Activated T-cell treated with anti-CD3 and anti-CD28 coated beads, Interleukin-2, amount 50 U/mL, for 24 hours (primary cell): ENCODE measurements around the gene CDK5RAP2.
A peak's percentile ranks its signal among the peaks of the same experiment; 100 is the strongest.

Experiments
- DNase-seq: peaks from one replicate; pipeline ENCODE4 v3.0.0-alpha.2; 2020
- H3K27ac Mint-ChIP-seq: 2 replicates; pipeline ENCODE4 v1.8.0; 2020; ENCODE audit warnings: mild to moderate bottlenecking, mixed read lengths
- H3K27me3 Mint-ChIP-seq: 2 replicates; pipeline ENCODE4 v1.8.0; 2020; ENCODE audit warnings: mixed read lengths
- H3K36me3 Mint-ChIP-seq: 2 replicates; pipeline ENCODE4 v1.8.0; 2020; ENCODE audit warnings: low read depth, mixed read lengths
- H3K4me1 Mint-ChIP-seq: 2 replicates; pipeline ENCODE4 v1.8.0; 2020; ENCODE audit warnings: low read depth, mixed read lengths
- H3K4me3 Mint-ChIP-seq: 2 replicates; pipeline ENCODE4 v1.8.0; 2020; ENCODE audit warnings: mild to moderate bottlenecking, moderate library complexity, mixed read lengths
- H3K9me3 Mint-ChIP-seq: 2 replicates; pipeline ENCODE4 v1.8.0; 2020; ENCODE audit warnings: mixed read lengths

CDK5RAP2 gene

GRCh38 chr9:120399940-120400339 lies 180.0 kb downstream of the CDK5RAP2 start:
- Mint-ChIP-seq H3K4me1 (peaks cover 48% of the 10 kb centered on the region), H3K9me3 (no peaks in the 10 kb centered on the region), H3K27me3 (no peaks in the 10 kb centered on the region), H3K27ac (no peak overlapping the region), H3K4me3 (no peak overlapping the region), H3K36me3 (peaks cover 95% of the 10 kb centered on the region)
- no peak for DNase-seq

DNA sequence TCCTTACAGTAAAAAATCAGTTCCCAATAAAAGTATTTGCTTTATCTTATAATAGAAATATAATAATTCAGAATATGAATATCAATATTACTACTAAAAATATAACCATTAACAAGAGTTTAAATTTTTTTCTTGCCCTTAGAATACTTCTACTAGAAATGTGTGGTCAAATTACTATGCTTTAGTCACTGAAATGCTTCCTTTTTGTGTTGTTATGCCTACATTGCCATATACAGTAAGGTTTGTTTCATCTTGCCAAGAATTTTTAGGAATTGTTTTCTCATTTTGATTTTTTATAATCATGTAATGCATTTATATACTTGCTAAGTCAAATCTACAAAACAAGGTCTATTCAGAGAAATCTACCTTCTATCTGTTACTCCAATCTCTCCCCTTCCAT lies 181.7 kb downstream of the CDK5RAP2 start:
- Mint-ChIP-seq H3K27ac (no peak overlapping the region), H3K27me3 (no peaks in the 10 kb centered on the region), H3K9me3 (no peaks in the 10 kb centered on the region), H3K4me3 (no peak overlapping the region), H3K36me3 (peaks cover 95% of the 10 kb centered on the region), H3K4me1 (peaks cover 52% of the 10 kb centered on the region)
- DNase-seq = no peak

GRCh38 chr9:120397453-120397852 lies 182.5 kb downstream of the CDK5RAP2 start:
- Mint-ChIP-seq H3K4me3 (no peak overlapping the region), H3K27me3 (no peaks in the 10 kb centered on the region), H3K36me3 (peaks cover 95% of the 10 kb centered on the region), H3K9me3 (no peaks in the 10 kb centered on the region), H3K4me1 (peaks cover 47% of the 10 kb centered on the region), H3K27ac (peak overlapping the region; percentile 38)
- DNase-seq = no peak

GRCh38 chr9:120396931-120397330 lies 183.0 kb downstream of the CDK5RAP2 start:
- Mint-ChIP-seq H3K4me3 (no peak overlapping the region), H3K27me3 (no peaks in the 10 kb centered on the region), H3K27ac (peak overlapping the region; percentile 83), H3K4me1 (peaks cover 45% of the 10 kb centered on the region), H3K36me3 (peaks cover 95% of the 10 kb centered on the region), H3K9me3 (no peaks in the 10 kb centered on the region)
- no peak for DNase-seq

DNA sequence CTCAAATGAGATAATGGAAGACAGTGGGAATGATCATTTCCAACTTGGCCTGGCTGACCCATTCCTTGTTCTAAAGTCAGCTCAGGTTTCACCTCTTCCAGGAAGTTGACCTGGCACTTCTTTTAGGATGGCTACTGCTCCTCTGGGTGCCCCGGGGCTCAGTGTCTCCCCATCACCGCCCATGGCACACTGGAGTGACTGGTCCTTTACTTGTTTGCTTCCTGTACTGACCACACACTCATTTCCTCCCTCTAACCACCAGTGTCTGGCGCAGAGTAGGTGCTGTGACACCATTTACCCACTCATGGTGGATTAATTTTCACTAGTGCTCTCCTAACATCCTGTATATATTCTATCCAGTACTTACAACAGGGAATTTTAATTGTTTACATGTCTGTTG lies 183.5 kb downstream of the CDK5RAP2 start:
- no peak for DNase-seq
- H3K27ac Mint-ChIP-seq = peak overlapping the region; percentile 83
- no peaks in the 10 kb centered on the region for H3K9me3 Mint-ChIP-seq
- H3K27me3 Mint-ChIP-seq = no peaks in the 10 kb centered on the region
- H3K36me3 Mint-ChIP-seq = peaks cover 95% of the 10 kb centered on the region
- peaks cover 45% of the 10 kb centered on the region for H3K4me1 Mint-ChIP-seq
- H3K4me3 Mint-ChIP-seq = no peak overlapping the region

- no peaks in the 10 kb centered on the region for H3K27me3 Mint-ChIP-seq
- no peak for DNase-seq
- no peak overlapping the region for H3K4me3 Mint-ChIP-seq
- peaks cover 95% of the 10 kb centered on the region for H3K36me3 Mint-ChIP-seq
- H3K27ac Mint-ChIP-seq = peak overlapping the region; percentile 67
- H3K9me3 Mint-ChIP-seq = no peaks in the 10 kb centered on the region
- peaks cover 45% of the 10 kb centered on the region for H3K4me1 Mint-ChIP-seq
These were observed 184.6 kb downstream of the CDK5RAP2 start for GRCh38 chr9:120395376-120395775.

DNA sequence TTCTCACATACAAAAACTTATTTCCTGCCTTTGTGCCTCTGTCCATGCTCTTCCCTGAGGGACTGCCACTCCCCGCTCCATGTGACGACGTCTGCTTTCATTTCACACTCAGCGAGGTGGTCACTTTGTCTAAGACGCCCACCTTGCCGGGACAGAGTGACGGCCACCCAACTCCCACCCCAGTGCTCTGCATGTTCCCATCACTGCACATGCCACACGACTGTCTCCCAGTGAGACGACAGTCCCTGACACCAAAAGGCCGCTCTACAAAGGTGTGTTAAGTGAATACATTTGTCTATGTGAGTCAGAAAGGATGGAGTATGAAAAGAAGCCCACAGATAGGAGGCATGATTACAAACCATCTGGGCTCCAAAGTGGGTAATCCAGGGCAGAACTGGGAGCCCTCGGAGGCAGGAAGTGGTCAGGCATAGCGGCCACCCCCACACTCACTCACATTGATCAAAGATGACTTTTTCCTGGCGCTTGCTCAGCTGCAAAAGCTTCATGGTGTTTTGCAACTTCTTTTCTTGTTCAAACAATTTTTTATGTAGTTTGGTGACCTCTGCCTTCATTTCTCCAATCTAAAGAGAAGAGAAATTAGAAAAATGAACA lies 185.8 kb downstream of the CDK5RAP2 start:
- Mint-ChIP-seq H3K27me3 (no peaks in the 10 kb centered on the region), H3K27ac (peak overlapping the region; percentile 94), H3K36me3 (peaks cover 92% of the 10 kb centered on the region), H3K9me3 (no peaks in the 10 kb centered on the region), H3K4me3 (peak overlapping the region; percentile 40), H3K4me1 (peaks cover 45% of the 10 kb centered on the region)
- peak; percentile 43 for DNase-seq

- Mint-ChIP-seq H3K9me3 (no peaks in the 10 kb centered on the region), H3K4me3 (peak overlapping the region; percentile 40), H3K27me3 (no peaks in the 10 kb centered on the region), H3K36me3 (peaks cover 92% of the 10 kb centered on the region), H3K4me1 (peaks cover 45% of the 10 kb centered on the region), H3K27ac (peak overlapping the region; percentile 94)
- DNase-seq = no peak
These were observed 186.4 kb downstream of the CDK5RAP2 start for GRCh38 chr9:120393386-120394057.

DNA sequence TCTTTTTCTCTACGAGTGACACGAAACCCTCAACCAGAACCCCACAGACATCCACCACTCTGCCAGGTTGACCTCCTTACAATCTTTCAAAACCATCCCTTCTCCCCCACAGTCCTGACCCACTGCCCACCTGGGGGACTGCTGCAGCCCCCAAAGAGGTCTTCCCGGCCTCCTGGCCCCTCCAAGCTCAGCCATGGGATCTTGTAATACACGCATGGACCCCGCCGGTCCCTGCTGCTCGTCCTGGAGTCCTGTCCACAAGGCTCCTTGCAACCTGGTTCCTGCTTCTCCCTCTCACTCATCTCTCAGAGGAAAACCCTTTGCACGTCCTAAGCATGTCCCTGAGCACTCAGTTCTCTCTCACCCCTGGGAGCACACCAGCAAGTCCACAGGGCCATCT lies 187.3 kb downstream of the CDK5RAP2 start:
- Mint-ChIP-seq H3K4me1 (peaks cover 42% of the 10 kb centered on the region), H3K27ac (peak overlapping the region; percentile 94), H3K36me3 (peaks cover 94% of the 10 kb centered on the region), H3K4me3 (no peak overlapping the region), H3K27me3 (no peaks in the 10 kb centered on the region), H3K9me3 (no peaks in the 10 kb centered on the region)
- DNase-seq = no peak

DNA sequence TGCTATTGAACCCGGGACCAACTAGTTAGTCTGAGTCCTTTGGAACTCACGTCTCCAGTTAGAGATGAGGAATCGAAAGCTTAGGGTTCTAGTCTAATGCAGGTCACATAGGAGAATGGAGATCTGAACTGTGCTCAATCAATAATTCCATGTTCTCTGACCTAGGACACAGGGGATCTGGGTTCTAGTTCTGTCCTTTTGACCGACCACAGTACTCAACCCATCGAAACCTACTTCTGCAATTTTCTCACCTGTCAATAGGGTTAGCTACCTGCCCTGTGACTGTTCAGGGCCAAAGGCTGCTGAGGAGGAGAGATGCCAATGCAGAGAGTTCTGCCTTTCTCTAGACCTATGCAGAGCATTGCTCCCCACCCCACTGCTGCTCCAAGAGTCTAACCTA lies 187.7 kb downstream of the CDK5RAP2 start:
- Mint-ChIP-seq H3K27me3 (no peaks in the 10 kb centered on the region), H3K9me3 (no peaks in the 10 kb centered on the region), H3K4me3 (no peak overlapping the region), H3K4me1 (peaks cover 40% of the 10 kb centered on the region), H3K36me3 (peaks cover 96% of the 10 kb centered on the region), H3K27ac (peak overlapping the region; percentile 56)
- DNase-seq = no peak

DNA sequence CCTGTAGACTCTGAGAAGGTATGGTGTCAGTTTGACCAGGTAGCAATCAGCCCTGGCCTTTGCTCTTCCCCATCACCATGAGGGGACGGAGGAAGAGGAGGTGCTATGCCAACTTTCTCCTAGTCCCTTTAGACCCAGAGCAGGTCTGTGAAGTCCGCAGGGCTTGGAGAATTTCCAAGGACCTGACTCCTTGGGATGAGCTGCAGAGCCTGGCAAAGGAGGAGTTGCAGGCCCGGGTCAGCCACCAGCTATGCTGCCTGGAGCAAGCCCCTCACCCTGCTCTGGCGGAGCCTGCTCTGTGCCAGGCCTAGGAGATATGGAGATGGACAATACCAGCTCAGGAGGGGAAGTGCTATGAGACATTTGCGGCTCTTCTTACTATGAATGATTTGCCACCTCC lies 188.3 kb downstream of the CDK5RAP2 start:
- Mint-ChIP-seq H3K27ac (no peak overlapping the region), H3K4me3 (no peak overlapping the region), H3K27me3 (no peaks in the 10 kb centered on the region), H3K4me1 (peaks cover 35% of the 10 kb centered on the region), H3K36me3 (peaks cover 96% of the 10 kb centered on the region), H3K9me3 (no peaks in the 10 kb centered on the region)
- no peak for DNase-seq

DNA sequence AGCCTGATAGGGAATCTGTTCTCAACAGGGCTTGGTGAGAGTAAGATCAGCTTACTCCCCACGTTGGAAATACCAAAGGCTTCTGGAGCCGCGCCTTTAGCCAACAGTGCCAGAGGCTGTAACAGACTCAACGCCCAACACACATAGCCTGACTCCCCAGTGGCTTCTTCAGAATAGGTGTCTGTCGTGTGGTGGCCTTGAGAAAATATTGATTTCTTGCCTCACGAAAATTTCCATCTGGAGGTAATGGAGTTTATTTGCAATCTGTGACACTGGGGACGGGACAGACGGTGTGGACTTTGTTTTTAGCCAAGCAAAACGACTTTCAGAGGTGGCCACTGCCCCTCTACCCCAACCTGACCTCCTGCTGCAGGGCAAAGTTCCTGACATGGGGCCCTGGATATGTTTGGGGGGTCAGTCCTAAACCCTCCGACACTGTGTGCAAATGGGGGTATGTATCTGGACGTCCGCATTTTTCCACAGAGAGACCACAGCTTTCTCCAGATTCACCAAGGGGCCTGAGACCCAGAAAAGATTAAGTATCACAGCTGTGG lies 189.3 kb downstream of the CDK5RAP2 start:
- H3K27me3 Mint-ChIP-seq = no peaks in the 10 kb centered on the region
- H3K4me1 Mint-ChIP-seq = peaks cover 25% of the 10 kb centered on the region
- H3K36me3 Mint-ChIP-seq = peaks cover 90% of the 10 kb centered on the region
- DNase-seq = no peak
- H3K4me3 Mint-ChIP-seq = no peak overlapping the region
- H3K9me3 Mint-ChIP-seq = no peaks in the 10 kb centered on the region
- no peak overlapping the region for H3K27ac Mint-ChIP-seq

DNA sequence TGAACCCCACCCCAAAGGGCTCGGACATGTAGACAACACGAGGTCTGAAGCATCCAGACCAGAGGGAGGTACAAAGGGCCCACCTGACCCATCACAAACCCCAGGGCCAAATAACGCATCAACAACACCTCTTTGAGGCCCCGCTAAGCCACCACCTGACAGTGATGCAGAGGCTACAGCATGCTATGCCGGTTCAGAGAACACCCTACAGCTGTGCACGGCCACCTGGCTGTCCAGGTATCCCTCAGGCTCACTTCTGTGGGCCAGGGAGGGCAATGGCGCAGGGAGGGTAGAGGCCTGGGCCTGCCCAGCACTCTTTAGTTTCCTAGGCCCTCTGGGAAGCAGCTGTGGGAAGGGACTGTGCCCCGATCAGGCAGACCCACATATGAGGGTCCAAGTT lies 190.1 kb downstream of the CDK5RAP2 start:
- Mint-ChIP-seq H3K27ac (no peak overlapping the region), H3K27me3 (no peaks in the 10 kb centered on the region)

GRCh38 chr9:120389300-120389699 lies 190.7 kb downstream of the CDK5RAP2 start:
- Mint-ChIP-seq H3K27me3 (no peaks in the 10 kb centered on the region), H3K9me3 (no peaks in the 10 kb centered on the region), H3K4me1 (peaks cover 11% of the 10 kb centered on the region), H3K36me3 (peaks cover 88% of the 10 kb centered on the region), H3K27ac (no peak overlapping the region), H3K4me3 (no peak overlapping the region)
- no peak for DNase-seq

More for the DNA sequence above, 190.1 kb downstream of the CDK5RAP2 start:
- Mint-ChIP-seq H3K36me3 (peaks cover 90% of the 10 kb centered on the region), H3K4me3 (no peak overlapping the region), H3K9me3 (no peaks in the 10 kb centered on the region), H3K4me1 (peaks cover 17% of the 10 kb centered on the region)
- no peak for DNase-seq
